Esophagus squamous epithelium (tissue), 5 donors: ENCODE results near the gene TPO. TPM values are rescaled to one million over a fixed set of nuclear protein-coding genes. Genes with fewer than 3 reads are reported as not detected.

Experiments
- DNase-seq: peaks from one replicate; lab custom pipeline; 2025; lab: John Stamatoyannopoulos, UW
- H3K27ac ChIP-seq, 4 donors: fragments of 200-600 bp; sonication (generic); one replicate each; pipeline ENCODE4 v1.5.1; 2016 to 2019; ENCODE audit warnings: mild to moderate bottlenecking in 1 of 4
- H3K27me3 ChIP-seq, 4 donors: fragments of 200-600 bp; sonication (generic); 1 replicate in 3 of 4; 2 replicates in 1 of 4; pipeline versions ENCODE4 v1.5.1 to v1.6.0; 2017 to 2021; ENCODE audit warnings: antibody characterized with exemption in 1 of 4
- H3K36me3 ChIP-seq, 3 donors: fragments of 200-600 bp; sonication (generic); one replicate each; pipeline ENCODE4 v1.5.1; 2016 to 2019
- H3K4me1 ChIP-seq, 3 donors: fragments of 200-600 bp; sonication (generic); one replicate each; pipeline ENCODE4 v1.5.1; 2017 to 2019
- H3K4me3 ChIP-seq, 4 donors: fragments of 200-600 bp; sonication (generic); 1 replicate in 3 of 4; 2 replicates in 1 of 4; pipeline ENCODE4 v1.5.1; 2016 to 2019; ENCODE audit warnings: mild to moderate bottlenecking in 2 of 4, moderate library complexity in 1 of 4
- H3K9me3 ChIP-seq, 3 donors: fragments of 200-600 bp; sonication (generic); one replicate each; pipeline ENCODE4 v1.5.1; 2016 to 2019
- CTCF ChIP-seq, 6 experiments: fragments of 450-650 bp in 4 of 6; fragments of 200-600 bp in 2 of 6; sonication (generic) in 2 of 6; IDR thresholded peaks; one replicate each; pipeline ENCODE4 v1.5.1; 2016 to 2019; ENCODE audit warnings: antibody characterized with exemption in 6 of 6, mild to moderate bottlenecking in 4 of 6, moderate library complexity in 4 of 6
- POLR2A ChIP-seq, 4 donors: fragments of 450-650 bp; IDR thresholded peaks; one replicate each; pipeline ENCODE4 v1.6.1; 2017; ENCODE audit warnings: antibody characterized with exemption in 4 of 4, mild to moderate bottlenecking in 4 of 4, moderate library complexity in 3 of 4
- WGBS, 2 donors: methylation state at CpG; one replicate each; pipeline ENCODE4 v1.1.5; 2018; 5-methylcytosine and 5-hydroxymethylcytosine counted together
- intact Hi-C: fragments of 100-400 bp; cut with DNase I; formaldehyde crosslinking; loops from one replicate; pipeline ENCODE4 v1.15.0; 2022
- total RNA-seq, 4 donors: library from RNA; depleted of rRNA; stranded (reverse); fragments of >200 nt; gene quantifications; one replicate each; pipeline ENCODE4 v1.1.0, GENCODE V29; 2016
- donor health status: DM: yes; HTN: yes; CAD: no.

TPO gene
- total RNA-seq, 4 donors from 2014 or later = 0.31 to 4.6 (median 2.7) TPM

GRCh38 chr2:1420746-1421480 lies 7.7 kb downstream of the TPO start:
- Histone ChIP-seq H3K9me3 (no peaks in the 10 kb centered on the region), H3K4me3 (no peak overlapping the region), H3K4me1 (no peaks in the 10 kb centered on the region), H3K36me3 (no peaks in the 10 kb centered on the region), H3K27me3 (no peaks in the 10 kb centered on the region), H3K27ac (no peak overlapping the region)
- WGBS, 2 donors = 86 to 87% methylated on average over 14 to 23 of the region's 23 CpGs
- DNase-seq = no peak
- TF ChIP-seq CTCF (IDR thresholded peaks at IDR 0.05) (no peak), POLR2A (IDR thresholded peaks at IDR 0.05) (no peak)
- intact Hi-C loops = no loop called here

DNA sequence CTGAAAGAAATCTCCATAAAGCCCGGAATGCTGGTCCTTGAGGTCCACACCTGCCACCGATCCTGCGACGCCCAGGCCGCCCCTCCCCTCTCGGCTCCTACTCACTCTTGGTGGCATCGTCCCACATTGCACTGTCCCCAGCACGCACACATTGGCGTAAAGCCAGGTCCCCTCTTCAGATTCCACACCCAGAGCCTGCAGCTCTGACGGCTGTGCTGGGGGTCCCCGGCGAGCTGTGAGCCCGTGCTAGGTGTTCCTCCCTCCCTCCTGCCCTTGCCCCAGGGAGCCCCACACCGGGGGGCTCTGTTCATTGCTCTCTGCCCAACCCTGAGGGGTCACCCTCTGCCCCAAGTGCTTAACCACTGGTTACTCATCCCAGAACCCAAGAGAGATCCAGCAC lies 8.5 kb downstream of the TPO start:
- TF ChIP-seq POLR2A (IDR thresholded peaks at IDR 0.05) (no peak), CTCF (IDR thresholded peaks at IDR 0.05) (no peak)
- intact Hi-C loops = no loop called here
- H3K27ac ChIP-seq = no peak overlapping the region
- H3K27me3 ChIP-seq = no peaks in the 10 kb centered on the region
- no peaks in the 10 kb centered on the region for H3K4me1 ChIP-seq
- no peaks in the 10 kb centered on the region for H3K9me3 ChIP-seq
- no peak overlapping the region for H3K4me3 ChIP-seq
- H3K36me3 ChIP-seq = no peaks in the 10 kb centered on the region
- DNase-seq = no peak
- WGBS, 2 donors = 84 to 93% methylated on average over 9 to 13 of the region's 14 CpGs

GRCh38 chr2:1422131-1422530 lies 8.9 kb downstream of the TPO start:
- no peaks in the 10 kb centered on the region for H3K4me1 ChIP-seq
- WGBS, 2 donors = 89 to 93% methylated on average over 18 to 22 of the region's 22 CpGs
- no peak for TF ChIP-seq CTCF (IDR thresholded peaks at IDR 0.05)
- TF ChIP-seq POLR2A (IDR thresholded peaks at IDR 0.05) = no peak
- H3K27me3 ChIP-seq = peaks cover 0 to 3% (median 0%) of the 10 kb centered on the region in 4 donors
- no peaks in the 10 kb centered on the region for H3K36me3 ChIP-seq
- H3K9me3 ChIP-seq = no peaks in the 10 kb centered on the region
- intact Hi-C loops = no loop called here
- H3K4me3 ChIP-seq = no peak overlapping the region
- no peak for DNase-seq
- H3K27ac ChIP-seq = no peak overlapping the region

DNA sequence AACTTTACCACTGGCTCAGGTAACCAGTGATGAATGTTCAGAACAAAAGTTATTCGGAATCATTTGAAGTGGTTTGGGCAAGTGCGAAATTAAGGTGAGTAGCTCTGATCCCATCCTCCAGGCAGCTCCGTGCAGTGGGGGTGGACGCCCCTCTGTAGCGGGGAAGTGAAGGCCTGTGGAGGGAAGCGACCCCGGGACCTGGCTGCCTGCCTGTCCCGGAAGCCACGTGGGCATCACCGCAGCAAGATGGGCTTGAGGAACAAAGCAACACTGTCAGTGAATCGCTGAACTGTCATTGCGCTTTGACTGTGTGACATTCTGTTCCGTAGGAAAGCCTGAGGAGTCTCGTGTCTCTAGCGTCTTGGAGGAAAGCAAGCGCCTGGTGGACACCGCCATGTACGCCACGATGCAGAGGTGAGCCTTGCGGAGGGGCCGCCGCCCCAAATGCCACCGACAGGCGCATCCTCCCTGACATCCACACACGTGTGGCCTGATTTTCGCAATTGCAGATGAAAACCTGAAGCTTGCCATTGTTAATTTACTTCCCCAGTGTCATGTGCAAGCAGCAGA lies 9.5 kb downstream of the TPO start:
- Histone ChIP-seq H3K4me1 (no peaks in the 10 kb centered on the region), H3K36me3 (no peaks in the 10 kb centered on the region), H3K27ac (no peak overlapping the region), H3K9me3 (no peaks in the 10 kb centered on the region), H3K4me3 (no peak overlapping the region), H3K27me3 (peaks cover 0 to 9% (median 0%) of the 10 kb centered on the region in 4 donors)
- intact Hi-C loops = no loop called here
- WGBS, 2 donors = 82 to 86% methylated on average over 17 to 19 of the region's 26 CpGs
- DNase-seq = no peak
- no peak for TF ChIP-seq POLR2A (IDR thresholded peaks at IDR 0.05)
- no peak for TF ChIP-seq CTCF (IDR thresholded peaks at IDR 0.05)

DNA sequence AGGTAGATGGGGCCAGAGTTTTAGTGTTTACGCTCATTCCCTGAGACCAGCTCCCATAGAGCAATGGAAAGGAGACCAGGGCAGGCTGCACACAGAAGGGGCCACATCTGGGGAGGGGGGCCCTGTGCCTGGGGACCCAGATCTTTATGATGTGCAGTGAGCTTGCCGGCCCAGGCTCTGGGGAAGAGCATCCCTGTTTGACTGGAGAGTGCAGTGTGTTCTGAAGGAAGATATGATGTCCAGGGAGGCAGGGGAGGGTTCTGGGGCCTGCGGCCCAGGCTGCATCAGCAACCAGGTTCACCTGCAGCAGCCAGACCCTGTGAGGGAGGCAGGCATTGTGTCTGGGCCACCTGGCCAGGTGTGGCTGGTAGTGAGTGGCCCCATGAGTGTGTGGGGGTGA lies 13.8 kb downstream of the TPO start:
- no peak for TF ChIP-seq POLR2A (IDR thresholded peaks at IDR 0.05)
- TF ChIP-seq CTCF (IDR thresholded peaks at IDR 0.05) = no peak
- Histone ChIP-seq H3K4me3 (no peak overlapping the region), H3K27me3 (peaks cover 0 to 9% (median 0%) of the 10 kb centered on the region in 4 donors), H3K27ac (no peak overlapping the region), H3K9me3 (no peaks in the 10 kb centered on the region), H3K36me3 (no peaks in the 10 kb centered on the region), H3K4me1 (no peaks in the 10 kb centered on the region)
- intact Hi-C loops = no loop called here
- 83 to 100% methylated on average over 1 to 2 of the region's 3 CpGs for WGBS, 2 donors
- no peak for DNase-seq
